Subcutaneous adipose tissue (tissue), 4 donors: Measurements from ENCODE around the gene RNASEH2B. TPM values are rescaled to one million over a fixed set of nuclear protein-coding genes. Genes with fewer than 3 reads are reported as not detected.

Experiments
- CTCF ChIP-seq: fragments of 450-650 bp; IDR thresholded peaks from one replicate; pipeline ENCODE4 v1.5.1; 2016; ENCODE audit warnings: low read depth, mild to moderate bottlenecking, control low read depth, antibody characterized with exemption, moderate library complexity
- total RNA-seq, 4 donors: library from RNA; depleted of rRNA; stranded (reverse); fragments of >200 nt; gene quantifications; one replicate each; pipeline ENCODE4 v1.1.0, GENCODE V29; 2016

The RNASEH2B gene
- total RNA-seq, 4 donors from 2014 or later: 23.4 to 63.6 (median 39.0) TPM

GRCh38 chr13:50979187-50979586, 69.6 kb downstream of the RNASEH2B start:
- no peak for TF ChIP-seq CTCF

GRCh38 chr13:50981686-50982085, 72.1 kb downstream of the RNASEH2B start:
- no peak for TF ChIP-seq CTCF

GRCh38 chr13:50989476-50989875, 79.9 kb downstream of the RNASEH2B start:
- TF ChIP-seq CTCF: no peak

GRCh38 chr13:50990065-50990817, 80.7 kb downstream of the RNASEH2B start:
- TF ChIP-seq CTCF: no peak

GRCh38 chr13:50990818-50991506, 81.4 kb downstream of the RNASEH2B start:
- no peak for TF ChIP-seq CTCF

- TF ChIP-seq CTCF: no peak
Observed at GRCh38 chr13:50991579-50992521, 82.3 kb downstream of the RNASEH2B start.
